ENCODE measurements around the gene MKLN1. TPM values are rescaled to one million over a fixed set of nuclear protein-coding genes. Genes with fewer than 3 reads are reported as not detected.
"Not testable (repeated sequence)": the region's sequence is repeated elsewhere in the genome, so short reads cannot be mapped to it uniquely, and the experiment has no call there.

Gene MKLN1
- total RNA-seq, 1 experiment from 2014 or later: 55.6 TPM

DNA sequence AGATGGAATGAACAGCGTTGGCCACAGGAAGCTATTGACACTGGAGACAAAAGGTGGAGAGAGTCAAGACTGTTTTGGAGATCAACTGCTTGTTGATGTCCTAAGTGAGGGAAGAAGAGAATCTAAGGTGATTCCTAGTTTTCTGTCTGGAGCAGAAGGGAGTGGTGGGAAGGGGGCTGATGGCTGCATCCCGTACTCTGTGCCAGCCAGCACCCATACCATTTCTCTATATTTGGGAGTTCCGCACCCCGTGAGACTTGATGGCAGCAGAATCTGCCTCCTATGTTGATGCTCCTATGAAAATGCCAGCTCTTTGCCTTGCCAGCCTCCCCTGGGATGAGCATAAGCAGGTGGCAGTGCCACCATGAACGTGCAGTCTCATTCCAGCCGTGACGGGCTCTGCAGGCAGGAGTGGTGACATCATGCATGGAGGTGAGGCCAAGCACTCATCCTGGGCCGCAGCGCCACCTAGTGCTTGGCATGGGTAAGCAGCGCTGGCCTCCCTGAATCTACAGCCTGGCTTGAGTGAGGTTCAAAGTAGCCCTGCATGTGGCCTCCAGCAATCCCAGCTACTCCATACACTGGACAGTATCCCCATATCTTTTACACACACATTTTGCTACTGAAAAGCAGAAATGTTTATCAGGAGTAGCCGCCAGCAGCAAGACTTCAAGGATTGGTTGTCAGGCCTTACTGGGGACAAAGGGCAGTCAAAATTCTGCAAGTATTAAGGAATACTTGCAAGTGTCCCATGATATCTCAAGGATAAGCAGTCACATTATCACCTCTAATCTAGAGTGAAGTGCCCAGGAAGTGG lies 185.8 kb downstream of the MKLN1 start:
- DNase-seq (ENCODE audit: low read depth, low spot score): peak; percentile 91
- in situ Hi-C loops (cut with HindIII; ENCODE audit: low pct_unique_long_range_greater_than_20kb, low sequenced_read_pairs): no loop called here

DNA sequence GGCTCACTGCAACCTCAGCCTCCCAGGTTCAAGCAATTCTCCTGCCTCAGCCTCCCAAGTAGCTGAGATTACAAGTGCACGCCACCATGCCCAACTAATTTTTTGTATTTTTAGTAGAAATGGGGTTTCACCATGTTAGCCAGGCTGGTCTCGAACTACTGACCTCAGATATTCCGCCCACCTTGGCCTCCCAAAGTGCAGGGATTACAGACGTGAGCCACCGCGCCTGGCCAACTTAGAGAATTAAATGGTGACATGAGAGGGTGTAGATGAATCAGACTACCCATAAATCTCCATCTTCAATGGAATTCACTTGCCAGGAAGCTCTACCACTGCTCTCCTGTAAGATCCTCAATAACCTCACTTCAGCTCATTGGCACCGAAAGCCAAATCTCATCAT lies 187.8 kb downstream of the MKLN1 start:
- DNase-seq (ENCODE audit: low read depth, low spot score); in situ Hi-C loops (cut with HindIII; ENCODE audit: low pct_unique_long_range_greater_than_20kb, low sequenced_read_pairs): not testable (repeated sequence)

DNA sequence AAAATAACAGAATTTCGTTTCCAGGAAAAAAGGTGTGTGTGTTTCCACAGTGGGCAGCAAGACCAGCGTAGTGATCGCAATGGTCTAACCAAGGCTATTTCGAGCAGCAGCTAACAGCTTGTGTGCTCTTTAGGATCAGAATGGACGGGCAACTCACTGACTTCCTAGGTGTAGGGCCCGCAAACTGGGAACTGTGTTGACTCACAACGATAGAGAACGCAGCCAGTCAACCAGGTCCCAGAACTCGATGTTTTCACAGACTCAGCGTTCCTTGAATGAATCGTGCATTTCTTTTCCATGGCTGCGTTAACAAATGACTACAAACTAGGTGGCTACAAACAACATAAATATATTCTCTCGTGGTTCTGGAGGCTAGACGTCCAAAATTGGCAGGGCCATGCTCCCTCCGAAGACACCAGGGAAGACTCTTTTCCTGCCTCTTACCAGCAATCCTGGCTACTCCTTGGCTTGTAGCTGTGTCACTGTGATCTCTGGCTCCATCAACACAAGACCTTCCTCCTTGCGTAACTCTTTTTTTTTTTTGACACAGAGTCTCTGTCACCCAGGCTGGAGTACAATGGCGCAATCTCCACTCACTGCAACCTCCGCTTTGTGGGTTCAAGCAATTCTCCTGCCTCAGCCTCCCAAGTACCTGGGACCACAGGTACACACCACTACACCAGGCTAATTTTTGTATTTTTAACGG lies 189.7 kb downstream of the MKLN1 start:
- in situ Hi-C loops (cut with HindIII; ENCODE audit: low pct_unique_long_range_greater_than_20kb, low sequenced_read_pairs): no loop called here
- no peak for DNase-seq (ENCODE audit: low read depth, low spot score)

GRCh38 chr7:131518626-131519025 lies 190.9 kb downstream of the MKLN1 start:
- in situ Hi-C loops (cut with HindIII; ENCODE audit: low pct_unique_long_range_greater_than_20kb, low sequenced_read_pairs): no loop called here

DNA sequence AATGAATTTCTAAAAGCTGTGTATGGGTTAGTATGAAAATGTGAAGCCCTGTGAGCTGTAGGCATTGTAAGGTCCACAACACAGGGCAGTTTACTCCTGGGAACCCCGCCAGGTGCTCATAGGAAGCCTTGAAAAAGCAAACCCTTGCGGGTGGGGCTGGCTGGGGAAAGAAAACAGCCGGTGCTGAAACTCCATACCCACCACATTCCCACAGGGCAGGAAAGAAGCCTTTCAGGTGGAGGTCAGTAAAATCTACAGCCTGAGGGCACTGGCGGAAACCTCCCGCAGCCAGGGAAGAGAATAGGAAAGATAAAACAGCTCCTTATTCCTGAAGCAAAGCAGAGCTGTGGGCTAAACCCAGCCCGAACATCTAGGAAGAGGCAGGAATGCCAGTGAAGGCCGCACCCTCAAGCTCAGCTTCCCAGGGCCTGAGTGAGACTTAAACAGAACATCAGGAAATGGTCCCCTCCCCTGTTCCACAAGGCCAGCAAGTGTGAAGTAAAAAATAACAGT lies 194.0 kb downstream of the MKLN1 start:
- in situ Hi-C loops (cut with HindIII; ENCODE audit: low pct_unique_long_range_greater_than_20kb, low sequenced_read_pairs): no loop called here
- no peak for DNase-seq (ENCODE audit: low read depth, low spot score)

More at GRCh38 chr7:131518626-131519025, 190.9 kb downstream of the MKLN1 start:
- DNase-seq (ENCODE audit: low read depth, low spot score): no peak

DNA sequence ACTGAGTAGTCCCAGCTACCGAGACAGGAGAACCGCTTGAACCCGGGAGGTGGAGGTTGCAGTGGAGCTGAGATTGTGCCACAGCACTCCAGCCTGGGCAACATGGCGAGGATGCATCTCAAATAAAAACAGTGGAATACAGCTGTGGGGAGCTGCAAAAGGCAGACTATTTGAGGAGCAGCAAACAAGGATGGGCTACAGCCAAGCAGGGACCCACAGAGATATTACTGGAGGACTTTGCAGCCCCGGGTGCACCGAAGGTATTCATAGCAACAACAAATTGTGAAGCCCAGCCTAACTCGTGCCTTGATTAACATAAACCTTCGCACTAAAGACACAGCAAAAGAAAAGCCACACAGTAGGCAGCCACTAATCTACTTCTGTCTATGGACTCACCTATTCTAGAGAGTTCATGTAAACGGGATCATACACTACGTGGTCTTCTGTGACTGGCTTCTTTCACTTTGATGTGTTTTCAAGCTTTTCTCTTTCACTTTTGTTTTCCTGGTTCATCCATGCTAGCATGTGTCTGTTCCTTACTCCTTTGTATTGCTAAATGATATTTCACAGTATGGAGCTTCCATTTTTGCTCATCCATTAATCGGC lies 194.8 kb downstream of the MKLN1 start:
- in situ Hi-C loops (cut with HindIII; ENCODE audit: low pct_unique_long_range_greater_than_20kb, low sequenced_read_pairs): no loop called here
- no peak for DNase-seq (ENCODE audit: low read depth, low spot score)

- no peak for DNase-seq (ENCODE audit: low read depth, low spot score)
- in situ Hi-C loops (cut with HindIII; ENCODE audit: low pct_unique_long_range_greater_than_20kb, low sequenced_read_pairs): no loop called here
Measured at GRCh38 chr7:131524115-131524514, 196.4 kb downstream of the MKLN1 start.

- in situ Hi-C loops (cut with HindIII; ENCODE audit: low pct_unique_long_range_greater_than_20kb, low sequenced_read_pairs): no loop called here
- DNase-seq (ENCODE audit: low read depth, low spot score): no peak
Measured at GRCh38 chr7:131524703-131525102, 197.0 kb downstream of the MKLN1 start.

DNA sequence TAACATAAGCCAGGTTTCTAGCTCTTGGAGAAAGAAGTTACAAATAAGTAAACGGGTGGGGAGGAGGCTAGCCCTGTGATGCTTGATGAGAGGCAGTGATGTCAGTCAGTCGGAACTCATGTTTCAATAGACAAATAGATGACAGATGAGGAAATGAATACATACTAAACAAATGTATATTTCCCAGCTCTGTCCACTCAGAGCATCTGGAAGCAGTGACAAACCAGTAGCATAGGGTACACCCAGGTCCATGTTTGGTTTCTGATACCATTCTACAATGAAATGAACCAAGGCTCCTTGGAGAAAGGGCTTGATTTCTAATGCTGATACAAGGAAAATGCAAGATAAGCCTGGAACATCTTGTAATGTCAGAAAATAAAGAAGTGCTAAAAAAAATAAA lies 198.1 kb downstream of the MKLN1 start:
- DNase-seq (ENCODE audit: low read depth, low spot score): no peak
- in situ Hi-C loops (cut with HindIII; ENCODE audit: low pct_unique_long_range_greater_than_20kb, low sequenced_read_pairs): no loop called here

DNA sequence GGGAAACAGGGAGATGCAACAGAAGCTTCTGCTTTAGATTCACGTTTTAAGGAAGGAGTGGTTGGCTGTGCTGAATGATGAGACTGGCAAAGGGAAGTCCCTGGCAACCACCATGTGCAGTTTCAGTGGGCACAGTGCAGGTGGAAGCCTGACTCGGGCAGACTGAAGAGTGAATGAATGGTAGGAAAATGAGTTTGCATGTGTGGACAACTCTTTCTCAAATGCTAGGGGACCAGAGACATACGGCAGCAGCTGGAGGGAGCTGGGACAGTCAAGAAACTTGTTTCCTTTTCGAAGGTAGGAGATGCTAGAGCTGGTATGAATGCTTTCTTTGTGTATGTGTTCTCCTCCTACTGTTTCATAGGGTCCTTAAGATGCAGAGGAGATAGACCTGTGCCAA lies 199.8 kb downstream of the MKLN1 start:
- in situ Hi-C loops (cut with HindIII; ENCODE audit: low pct_unique_long_range_greater_than_20kb, low sequenced_read_pairs): no loop called here
- DNase-seq (ENCODE audit: low read depth, low spot score): no peak

DNA sequence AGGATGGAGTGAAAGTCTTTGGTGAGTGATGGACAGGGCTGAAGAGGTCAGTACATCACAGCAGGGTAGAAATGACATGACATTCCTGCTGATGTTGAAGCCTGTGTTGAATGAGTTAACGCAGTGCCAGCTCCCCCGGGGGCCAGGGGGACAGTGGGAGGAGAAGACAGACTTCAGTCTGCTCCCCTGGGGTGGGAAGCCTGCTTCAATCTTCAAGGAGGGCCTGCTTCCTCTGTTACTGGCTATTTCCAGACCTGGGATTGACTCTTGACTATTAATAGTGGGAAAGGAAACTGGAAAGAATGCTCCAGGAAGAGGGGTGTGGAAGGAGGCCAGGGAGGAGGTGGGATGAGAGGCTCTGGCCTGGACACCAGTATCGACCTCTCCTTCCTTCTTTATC lies 201.5 kb downstream of the MKLN1 start:
- in situ Hi-C loops (cut with HindIII; ENCODE audit: low pct_unique_long_range_greater_than_20kb, low sequenced_read_pairs): no loop called here
- DNase-seq (ENCODE audit: low read depth, low spot score): no peak

DNA sequence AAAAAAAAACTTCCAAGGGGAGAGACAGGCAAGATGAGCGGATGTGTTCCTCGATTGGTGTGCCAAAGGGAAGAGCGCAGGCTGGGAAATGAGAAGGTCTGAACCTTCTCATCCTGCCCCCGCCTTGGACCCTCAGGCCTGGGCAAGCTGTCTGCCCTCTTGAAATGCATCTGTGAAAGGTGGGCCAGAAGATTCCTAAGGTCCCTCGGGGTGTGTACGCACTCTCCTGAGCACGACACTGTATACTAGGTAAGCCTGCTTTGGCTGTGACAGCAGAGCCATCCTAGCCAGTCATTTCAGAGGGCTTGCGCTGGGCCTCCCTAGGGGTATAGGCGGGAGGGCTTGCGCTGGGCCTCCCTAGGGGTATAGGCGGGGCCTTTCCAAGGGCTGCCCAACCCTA lies 201.9 kb downstream of the MKLN1 start:
- in situ Hi-C loops (cut with HindIII; ENCODE audit: low pct_unique_long_range_greater_than_20kb, low sequenced_read_pairs): no loop called here

GRCh38 chr7:131530137-131530536 lies 202.5 kb downstream of the MKLN1 start:
- no peak for DNase-seq (ENCODE audit: low read depth, low spot score)
- in situ Hi-C loops (cut with HindIII; ENCODE audit: low pct_unique_long_range_greater_than_20kb, low sequenced_read_pairs): no loop called here

More for the DNA sequence above, 201.9 kb downstream of the MKLN1 start:
- DNase-seq (ENCODE audit: low read depth, low spot score): no peak

DNA sequence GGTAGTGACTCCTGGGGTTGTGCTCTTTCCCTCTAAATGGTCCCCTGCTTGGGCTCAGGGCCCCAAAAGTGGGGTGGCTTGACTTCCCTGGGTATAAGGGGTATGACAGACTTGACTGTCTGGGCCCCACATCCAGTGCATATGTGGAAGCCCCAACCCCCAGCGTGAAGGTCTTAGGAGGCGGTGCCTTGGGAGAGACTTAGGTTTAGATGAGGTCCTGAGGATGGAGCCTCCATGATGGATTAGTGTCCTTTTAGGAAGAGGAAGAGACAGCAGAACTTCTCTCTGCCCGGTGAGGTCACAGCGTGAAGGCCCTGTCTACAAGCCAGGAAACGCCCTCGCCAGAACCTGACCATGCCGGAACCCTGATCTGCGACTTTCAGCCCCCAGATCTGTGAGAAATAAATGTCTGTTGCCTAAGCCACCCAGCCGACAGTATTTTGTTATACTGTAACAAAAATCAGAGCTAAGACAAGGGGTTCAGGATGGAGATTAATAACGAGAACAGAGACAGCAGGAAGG lies 205.0 kb downstream of the MKLN1 start:
- in situ Hi-C loops (cut with HindIII; ENCODE audit: low pct_unique_long_range_greater_than_20kb, low sequenced_read_pairs): no loop called here
- no peak for DNase-seq (ENCODE audit: low read depth, low spot score)

GRCh38 chr7:131533151-131533559 lies 205.5 kb downstream of the MKLN1 start:
- in situ Hi-C loops (cut with HindIII; ENCODE audit: low pct_unique_long_range_greater_than_20kb, low sequenced_read_pairs): no loop called here
- no peak for DNase-seq (ENCODE audit: low read depth, low spot score)

GRCh38 chr7:131533566-131534561 lies 206.2 kb downstream of the MKLN1 start:
- in situ Hi-C loops (cut with HindIII; ENCODE audit: low pct_unique_long_range_greater_than_20kb, low sequenced_read_pairs): no loop called here

GRCh38 chr7:131536361-131536849 lies 208.7 kb downstream of the MKLN1 start:
- in situ Hi-C loops (cut with HindIII; ENCODE audit: low pct_unique_long_range_greater_than_20kb, low sequenced_read_pairs): no loop called here
- no peak for DNase-seq (ENCODE audit: low read depth, low spot score)

More at GRCh38 chr7:131533566-131534561, 206.2 kb downstream of the MKLN1 start:
- DNase-seq (ENCODE audit: low read depth, low spot score): no peak
